Measurements from ENCODE around the gene CSTB. TPM values are rescaled to one million over a fixed set of nuclear protein-coding genes. Genes with fewer than 3 reads are reported as not detected.
A peak's percentile ranks its signal among the peaks of the same experiment; 100 is the strongest.

The CSTB gene
- total and polyA plus RNA-seq, 2 donors, result 26.5 to 198 TPM

GRCh38 chr21:43797925-43798715, 22.0 kb upstream of the CSTB start:
- no peaks in the 10 kb centered on the region for H3K27me3 ChIP-seq (ENCODE audit: control insufficient read depth in 2 of 2, insufficient read depth in 1 of 2, low read length in 1 of 2)
- H3K27ac ChIP-seq (ENCODE audit: low read depth in 1 of 2, low read length in 1 of 2), result no peak overlapping the region
- DNase-seq (ENCODE audit: low read depth in 6 of 9, low spot score in 9 of 9), result no peak
- H3K9me3 ChIP-seq (ENCODE audit: control insufficient read depth in 2 of 2, insufficient read depth in 1 of 2, low read length in 1 of 2), result no peaks in the 10 kb centered on the region
- H3K4me1 ChIP-seq (ENCODE audit: control insufficient read depth in 2 of 2, insufficient read depth in 2 of 2, low read length in 2 of 2), result no peaks in the 10 kb centered on the region
- H3K36me3 ChIP-seq (ENCODE audit: control insufficient read depth in 2 of 2, insufficient read depth in 2 of 2, low read length in 1 of 2), result peaks cover 88 to 96% of the 10 kb centered on the region in 2 donors
- WGBS, result 96% methylated on average over 30 of the region's 30 CpGs
- no peak overlapping the region for H3K4me3 ChIP-seq (ENCODE audit: low read length in 2 of 2)

DNA sequence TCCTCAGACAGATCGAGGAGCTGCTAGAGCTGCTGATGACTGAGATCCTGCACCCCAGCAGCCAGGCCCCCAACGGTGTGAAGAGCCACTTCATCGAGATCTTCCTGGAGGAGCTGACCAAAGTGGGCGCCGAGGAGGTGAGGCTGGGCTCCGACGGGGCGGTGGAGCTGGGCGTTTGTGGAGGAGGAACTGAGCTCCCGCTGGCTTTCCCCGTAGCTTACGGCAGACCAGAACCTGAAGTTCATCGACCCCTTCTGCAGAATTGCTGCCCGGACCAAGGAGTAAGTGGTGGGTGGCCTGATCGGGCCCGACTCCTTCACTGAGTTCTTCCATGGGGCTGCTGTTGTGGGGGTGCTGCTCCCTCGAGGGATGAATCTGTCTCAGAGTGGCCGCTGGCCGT, 21.3 kb upstream of the CSTB start:
- H3K4me1 ChIP-seq (ENCODE audit: control insufficient read depth in 2 of 2, insufficient read depth in 2 of 2, low read length in 2 of 2), result no peaks in the 10 kb centered on the region
- H3K27me3 ChIP-seq (ENCODE audit: control insufficient read depth in 2 of 2, insufficient read depth in 1 of 2, low read length in 1 of 2), result no peaks in the 10 kb centered on the region
- H3K36me3 ChIP-seq (ENCODE audit: control insufficient read depth in 2 of 2, insufficient read depth in 2 of 2, low read length in 1 of 2), result peaks cover 90 to 97% of the 10 kb centered on the region in 2 donors
- H3K9me3 ChIP-seq (ENCODE audit: control insufficient read depth in 2 of 2, insufficient read depth in 1 of 2, low read length in 1 of 2), result no peaks in the 10 kb centered on the region
- no peak for DNase-seq (ENCODE audit: low read depth in 6 of 9, low spot score in 9 of 9)
- H3K27ac ChIP-seq (ENCODE audit: low read depth in 1 of 2, low read length in 1 of 2), result no peak overlapping the region
- no peak overlapping the region for H3K4me3 ChIP-seq (ENCODE audit: low read length in 2 of 2)
- 96% methylated on average over 19 of the region's 19 CpGs for WGBS

DNA sequence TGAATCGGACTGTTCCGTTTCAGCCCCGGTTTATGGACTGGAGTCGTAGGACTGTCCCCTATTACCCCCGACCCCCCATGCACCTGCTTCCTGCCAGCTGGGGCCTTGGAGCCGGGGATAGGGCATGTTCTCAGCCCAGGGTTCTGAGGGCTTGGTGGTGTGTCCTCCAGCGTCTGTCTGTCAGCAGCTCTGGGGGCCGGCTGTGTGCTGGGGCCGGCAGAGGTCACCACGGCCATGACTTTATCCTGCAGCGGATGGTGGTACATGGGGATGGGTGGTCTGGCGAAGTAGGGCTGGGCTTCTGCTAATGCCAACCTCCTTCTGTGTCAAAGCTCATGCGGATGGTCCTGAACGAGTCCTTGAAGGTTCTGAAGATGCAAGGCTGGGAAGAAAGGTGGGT, 18.7 kb upstream of the CSTB start:
- Histone ChIP-seq H3K36me3 (ENCODE audit: control insufficient read depth in 2 of 2, insufficient read depth in 2 of 2, low read length in 1 of 2) (peaks cover 77 to 83% of the 10 kb centered on the region in 2 donors), H3K4me1 (ENCODE audit: control insufficient read depth in 2 of 2, insufficient read depth in 2 of 2, low read length in 2 of 2) (peaks cover 7 to 11% of the 10 kb centered on the region in 2 donors), H3K9me3 (ENCODE audit: control insufficient read depth in 2 of 2, insufficient read depth in 1 of 2, low read length in 1 of 2) (no peaks in the 10 kb centered on the region), H3K27me3 (ENCODE audit: control insufficient read depth in 2 of 2, insufficient read depth in 1 of 2, low read length in 1 of 2) (no peaks in the 10 kb centered on the region), H3K27ac (ENCODE audit: low read depth in 1 of 2, low read length in 1 of 2) (no peak overlapping the region), H3K4me3 (ENCODE audit: low read length in 2 of 2) (no peak overlapping the region)
- DNase-seq (ENCODE audit: low read depth in 6 of 9, low spot score in 9 of 9), result no peak
- 95% methylated on average over 14 of the region's 14 CpGs for WGBS

GRCh38 chr21:43794311-43794710, 18.2 kb upstream of the CSTB start:
- 86% methylated on average over 12 of the region's 12 CpGs for WGBS

DNA sequence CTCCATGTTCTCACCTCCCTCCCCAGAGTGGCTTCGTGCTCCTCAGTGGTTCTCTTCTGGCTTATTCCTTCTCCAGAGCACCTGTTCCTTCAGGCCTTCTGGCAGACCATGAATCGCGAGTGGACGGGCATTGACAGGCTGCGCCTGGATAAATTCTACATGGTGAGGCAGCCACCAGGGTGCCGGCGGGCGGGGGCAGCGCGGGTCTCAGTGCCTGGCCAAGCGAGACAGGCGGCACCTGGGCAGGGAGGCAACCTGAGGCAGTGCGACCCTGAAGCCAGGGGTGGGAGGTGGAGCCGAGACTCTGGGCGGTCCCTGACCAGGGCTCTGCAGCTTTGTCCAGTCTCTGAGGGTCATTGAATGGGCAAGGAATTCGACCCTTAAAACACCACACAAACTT, 17.1 kb upstream of the CSTB start:
- H3K27ac ChIP-seq (ENCODE audit: low read depth in 1 of 2, low read length in 1 of 2), result no peak overlapping the region
- peaks cover 7 to 14% of the 10 kb centered on the region in 2 donors for H3K4me1 ChIP-seq (ENCODE audit: control insufficient read depth in 2 of 2, insufficient read depth in 2 of 2, low read length in 2 of 2)
- no peaks in the 10 kb centered on the region for H3K27me3 ChIP-seq (ENCODE audit: control insufficient read depth in 2 of 2, insufficient read depth in 1 of 2, low read length in 1 of 2)
- DNase-seq (ENCODE audit: low read depth in 6 of 9, low spot score in 9 of 9), result no peak
- H3K9me3 ChIP-seq (ENCODE audit: control insufficient read depth in 2 of 2, insufficient read depth in 1 of 2, low read length in 1 of 2), result no peaks in the 10 kb centered on the region
- WGBS, result 97% methylated on average over 16 of the region's 16 CpGs
- H3K4me3 ChIP-seq (ENCODE audit: low read length in 2 of 2), result no peak overlapping the region
- H3K36me3 ChIP-seq (ENCODE audit: control insufficient read depth in 2 of 2, insufficient read depth in 2 of 2, low read length in 1 of 2), result peaks cover 62 to 67% of the 10 kb centered on the region in 2 donors

More at GRCh38 chr21:43794311-43794710, 18.2 kb upstream of the CSTB start:
- no peak overlapping the region for H3K4me3 ChIP-seq (ENCODE audit: low read length in 2 of 2)
- DNase-seq (ENCODE audit: low read depth in 6 of 9, low spot score in 9 of 9), result no peak
- H3K9me3 ChIP-seq (ENCODE audit: control insufficient read depth in 2 of 2, insufficient read depth in 1 of 2, low read length in 1 of 2), result no peaks in the 10 kb centered on the region
- H3K4me1 ChIP-seq (ENCODE audit: control insufficient read depth in 2 of 2, insufficient read depth in 2 of 2, low read length in 2 of 2), result peaks cover 7 to 13% of the 10 kb centered on the region in 2 donors
- no peaks in the 10 kb centered on the region for H3K27me3 ChIP-seq (ENCODE audit: control insufficient read depth in 2 of 2, insufficient read depth in 1 of 2, low read length in 1 of 2)
- H3K36me3 ChIP-seq (ENCODE audit: control insufficient read depth in 2 of 2, insufficient read depth in 2 of 2, low read length in 1 of 2), result peaks cover 72 to 78% of the 10 kb centered on the region in 2 donors
- no peak overlapping the region for H3K27ac ChIP-seq (ENCODE audit: low read depth in 1 of 2, low read length in 1 of 2)

DNA sequence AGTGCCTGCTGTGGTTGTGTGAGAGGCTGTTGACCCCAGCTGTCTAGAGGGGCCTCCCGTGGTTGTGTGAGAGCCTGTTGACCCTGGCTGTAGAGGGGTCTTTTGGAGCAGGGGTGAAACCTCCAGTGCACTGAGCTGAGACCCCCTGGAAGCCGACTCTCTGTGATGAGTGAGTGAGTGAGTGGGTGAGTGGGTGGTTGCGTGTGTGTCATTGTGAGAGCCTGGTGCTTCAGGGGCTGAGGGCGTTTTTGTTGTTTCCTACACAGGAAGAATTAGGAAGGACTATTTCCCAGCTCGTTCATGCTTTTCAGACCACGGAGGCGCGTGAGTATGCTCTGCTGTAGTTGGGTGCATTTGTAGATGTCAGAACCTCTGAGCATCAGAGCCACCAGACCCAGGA, 16.3 kb upstream of the CSTB start:
- H3K27me3 ChIP-seq (ENCODE audit: control insufficient read depth in 2 of 2, insufficient read depth in 1 of 2, low read length in 1 of 2), result no peaks in the 10 kb centered on the region
- no peaks in the 10 kb centered on the region for H3K9me3 ChIP-seq (ENCODE audit: control insufficient read depth in 2 of 2, insufficient read depth in 1 of 2, low read length in 1 of 2)
- H3K36me3 ChIP-seq (ENCODE audit: control insufficient read depth in 2 of 2, insufficient read depth in 2 of 2, low read length in 1 of 2), result peaks cover 55 to 59% of the 10 kb centered on the region in 2 donors
- no peak overlapping the region for H3K27ac ChIP-seq (ENCODE audit: low read depth in 1 of 2, low read length in 1 of 2)
- peaks cover 7 to 14% of the 10 kb centered on the region in 2 donors for H3K4me1 ChIP-seq (ENCODE audit: control insufficient read depth in 2 of 2, insufficient read depth in 2 of 2, low read length in 2 of 2)
- no peak overlapping the region for H3K4me3 ChIP-seq (ENCODE audit: low read length in 2 of 2)
- no peak for DNase-seq (ENCODE audit: low read depth in 6 of 9, low spot score in 9 of 9)
- WGBS, result 98% methylated on average over 8 of the region's 8 CpGs

DNA sequence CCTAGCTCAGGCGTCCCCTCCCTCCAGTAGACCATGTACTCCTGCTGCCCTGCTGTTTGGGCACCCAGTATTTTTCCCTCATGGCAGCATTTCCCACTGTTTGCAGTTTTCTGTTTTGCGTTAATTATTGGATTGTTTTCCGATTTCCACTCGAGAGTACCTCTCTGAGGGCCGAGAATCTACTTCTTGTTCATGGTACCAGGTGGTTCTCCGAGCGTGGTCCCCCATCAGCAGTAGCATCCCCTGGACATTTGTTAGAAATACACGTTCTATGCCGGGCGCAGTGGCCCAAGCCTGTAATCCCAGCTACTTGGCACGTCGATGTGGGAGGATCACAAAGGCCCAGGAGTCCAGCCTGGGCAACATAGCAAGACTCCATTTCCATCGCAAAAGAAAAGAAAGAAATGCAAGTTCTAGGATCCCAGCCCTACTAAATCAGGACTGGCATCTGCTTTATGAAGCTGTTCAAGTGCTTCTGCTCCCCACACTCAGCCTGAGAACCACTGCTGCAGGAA, 14.0 kb upstream of the CSTB start:
- 27% methylated on average over 13 of the region's 13 CpGs for WGBS
- DNase-seq (ENCODE audit: low read depth in 6 of 9, low spot score in 9 of 9), result no peak
- H3K9me3 ChIP-seq (ENCODE audit: control insufficient read depth in 2 of 2, insufficient read depth in 1 of 2, low read length in 1 of 2), result peaks cover 0 to 6% of the 10 kb centered on the region in 2 donors
- no peak overlapping the region for H3K27ac ChIP-seq (ENCODE audit: low read depth in 1 of 2, low read length in 1 of 2)
- peak overlapping the region; percentile 68 to 86 for H3K4me3 ChIP-seq (ENCODE audit: low read length in 2 of 2)
- peaks cover 31 to 39% of the 10 kb centered on the region in 2 donors for H3K36me3 ChIP-seq (ENCODE audit: control insufficient read depth in 2 of 2, insufficient read depth in 2 of 2, low read length in 1 of 2)
- H3K4me1 ChIP-seq (ENCODE audit: control insufficient read depth in 2 of 2, insufficient read depth in 2 of 2, low read length in 2 of 2), result peaks cover 7 to 14% of the 10 kb centered on the region in 2 donors
- H3K27me3 ChIP-seq (ENCODE audit: control insufficient read depth in 2 of 2, insufficient read depth in 1 of 2, low read length in 1 of 2), result no peaks in the 10 kb centered on the region

- Histone ChIP-seq H3K4me3 (ENCODE audit: low read length in 2 of 2) (peak within 1 kb of the TSS; percentile 68 to 86), H3K36me3 (ENCODE audit: control insufficient read depth in 2 of 2, insufficient read depth in 2 of 2, low read length in 1 of 2) (peaks cover 25 to 34% of the 10 kb centered on the region in 2 donors), H3K9me3 (ENCODE audit: control insufficient read depth in 2 of 2, insufficient read depth in 1 of 2, low read length in 1 of 2) (peaks cover 0 to 6% of the 10 kb centered on the region in 2 donors), H3K4me1 (ENCODE audit: control insufficient read depth in 2 of 2, insufficient read depth in 2 of 2, low read length in 2 of 2) (peaks cover 7 to 14% of the 10 kb centered on the region in 2 donors), H3K27me3 (ENCODE audit: control insufficient read depth in 2 of 2, insufficient read depth in 1 of 2, low read length in 1 of 2) (no peaks in the 10 kb centered on the region), H3K27ac (ENCODE audit: low read depth in 1 of 2, low read length in 1 of 2) (peak within 1 kb of the TSS; percentile 87 to 91)
- under 1% methylated on average over 83 of the region's 83 CpGs for WGBS
- DNase-seq (ENCODE audit: low read depth in 6 of 9, low spot score in 9 of 9), result peak; percentile 57 to 97 (median 92)
Measured at GRCh38 chr21:43789276-43790009, 13.3 kb upstream of the CSTB start, which contains the start of gene RRP1. RRP1 (plus strand) TSS chr21:43789577; CDS start chr21:43789630, 53 bp downstream.

Measured in thymus (tissue), 11 donors.